Mesothelial cell of epicardium (in vitro differentiated cells): ENCODE data around the gene VSTM2L. TPM values are rescaled to one million over a fixed set of nuclear protein-coding genes. Genes with fewer than 3 reads are reported as not detected.

Experiments
- DNase-seq, 2 experiments: peaks; one replicate each; pipeline ENCODE4 v3.0.0; 2021; ENCODE audit warnings: low spot score in 2 of 2; ENCODE audit not compliant: unreplicated experiment in 2 of 2
- H3K27ac Mint-ChIP-seq: 2 replicates; pipeline ENCODE4 v1.8.0; 2021; ENCODE audit warnings: mixed read lengths
- H3K27me3 Mint-ChIP-seq: 2 replicates; pipeline ENCODE4 v1.8.0; 2021; ENCODE audit warnings: low read depth, mixed read lengths
- H3K36me3 Mint-ChIP-seq: 2 replicates; pipeline ENCODE4 v1.8.0; 2021; ENCODE audit warnings: mixed read lengths
- H3K4me1 Mint-ChIP-seq: 2 replicates; pipeline ENCODE4 v1.8.0; 2021; ENCODE audit warnings: mixed read lengths
- H3K4me3 Mint-ChIP-seq: 2 replicates; pipeline ENCODE4 v1.8.0; 2021; ENCODE audit warnings: mild to moderate bottlenecking, moderate library complexity, mixed read lengths
- H3K9me3 Mint-ChIP-seq: 2 replicates; pipeline ENCODE4 v1.8.0; 2021; ENCODE audit warnings: mixed read lengths
- CTCF ChIP-seq: fragments of 200-600 bp; sonication (generic); IDR thresholded peaks from one replicate; pipeline ENCODE4 v1.5.0; 2021; ENCODE audit warnings: antibody characterized with exemption; ENCODE audit not compliant: unreplicated experiment
- total RNA-seq: library from RNA; stranded (reverse); gene quantifications from 3 replicates; pipeline ENCODE4 v1.2.1, GENCODE V29; 2021

Gene VSTM2L
- total RNA-seq, 1 donor from 2014 or later, result 31.9 TPM

- H3K4me3 Mint-ChIP-seq, result no peak overlapping the region
These were observed 17.3 kb downstream of the VSTM2L start for GRCh38 chr20:37920270-37920669.

DNA sequence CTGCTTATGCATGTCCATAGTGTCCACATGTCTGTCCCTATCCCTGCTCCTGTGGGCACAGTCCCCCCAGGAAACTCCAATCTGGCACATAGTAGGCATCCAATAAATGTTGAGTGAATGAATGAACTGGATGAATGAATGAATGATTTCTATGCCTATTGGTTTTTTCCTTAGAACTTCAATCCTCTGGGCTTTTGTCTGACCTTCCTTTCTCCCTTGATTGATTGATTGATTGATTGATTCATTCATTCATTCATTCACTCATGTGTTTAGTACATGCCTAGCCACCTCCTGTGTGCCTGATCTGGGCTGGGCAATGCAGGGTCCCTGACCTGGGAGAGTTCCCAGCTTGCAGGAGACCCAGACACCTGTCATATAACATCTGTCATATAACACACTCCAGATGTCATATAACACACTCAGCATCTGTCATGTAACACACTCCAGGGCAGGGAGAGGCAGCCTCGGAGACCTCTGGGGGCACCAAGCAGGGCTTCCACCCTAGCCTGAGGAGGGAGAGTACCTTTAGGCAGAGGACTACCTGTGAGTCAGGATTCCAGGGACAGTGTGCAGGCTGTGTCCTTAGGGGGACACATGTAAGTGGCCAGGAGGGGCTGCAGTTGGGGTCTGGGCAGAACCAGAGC, 17.9 kb downstream of the VSTM2L start:
- Mint-ChIP-seq H3K9me3 (no peaks in the 10 kb centered on the region), H3K4me3 (no peak overlapping the region), H3K4me1 (peaks cover 46% of the 10 kb centered on the region), H3K27ac (no peak overlapping the region), H3K36me3 (no peaks in the 10 kb centered on the region), H3K27me3 (peaks cover 5% of the 10 kb centered on the region)
- no peak for DNase-seq
- no peak for TF ChIP-seq CTCF

More at GRCh38 chr20:37920270-37920669, 17.3 kb downstream of the VSTM2L start:
- H3K9me3 Mint-ChIP-seq, result no peaks in the 10 kb centered on the region
- no peak for DNase-seq
- peaks cover 48% of the 10 kb centered on the region for H3K4me1 Mint-ChIP-seq
- H3K27ac Mint-ChIP-seq, result no peak overlapping the region
- no peaks in the 10 kb centered on the region for H3K36me3 Mint-ChIP-seq
- TF ChIP-seq CTCF, result no peak
- H3K27me3 Mint-ChIP-seq, result peaks cover 5% of the 10 kb centered on the region

DNA sequence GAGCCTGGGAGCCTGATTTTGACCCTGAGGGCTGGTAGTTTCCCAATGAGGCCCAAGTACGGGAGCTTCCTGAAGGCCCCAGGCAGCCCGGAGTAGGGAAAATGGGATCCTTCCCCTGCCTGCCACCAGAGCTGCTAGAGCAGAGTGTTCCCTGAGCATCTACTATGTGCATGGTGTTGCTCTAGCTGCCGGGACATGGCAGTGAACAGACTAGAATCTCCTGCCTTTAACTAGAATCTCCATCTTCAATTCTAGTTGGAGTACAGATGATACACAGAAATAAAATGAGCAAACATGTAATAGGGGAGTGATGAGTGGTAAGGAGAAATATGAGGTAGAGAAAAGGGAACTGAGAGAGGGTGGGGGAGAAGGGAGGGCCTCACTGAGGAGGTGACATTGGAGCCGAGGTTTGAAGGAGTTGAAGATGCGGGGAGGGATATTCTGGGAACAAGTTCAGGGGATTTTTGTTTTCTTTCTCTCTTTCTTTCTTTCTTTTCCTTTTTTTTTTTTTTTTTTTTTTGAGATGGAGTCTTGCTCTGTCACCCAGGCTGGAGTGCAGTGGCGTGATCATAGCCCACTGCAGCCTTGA, 18.5 kb downstream of the VSTM2L start:
- DNase-seq, result no peak
- no peak for TF ChIP-seq CTCF
- no peaks in the 10 kb centered on the region for H3K9me3 Mint-ChIP-seq
- peaks cover 40% of the 10 kb centered on the region for H3K4me1 Mint-ChIP-seq
- H3K4me3 Mint-ChIP-seq, result no peak overlapping the region
- peaks cover 5% of the 10 kb centered on the region for H3K27me3 Mint-ChIP-seq
- no peaks in the 10 kb centered on the region for H3K36me3 Mint-ChIP-seq
- no peak overlapping the region for H3K27ac Mint-ChIP-seq

GRCh38 chr20:37922016-37922415, 19.1 kb downstream of the VSTM2L start:
- DNase-seq, result no peak
- no peaks in the 10 kb centered on the region for H3K9me3 Mint-ChIP-seq
- H3K27me3 Mint-ChIP-seq, result peaks cover 5% of the 10 kb centered on the region
- no peaks in the 10 kb centered on the region for H3K36me3 Mint-ChIP-seq
- no peak for TF ChIP-seq CTCF
- H3K4me3 Mint-ChIP-seq, result no peak overlapping the region
- no peak overlapping the region for H3K27ac Mint-ChIP-seq
- H3K4me1 Mint-ChIP-seq, result peaks cover 36% of the 10 kb centered on the region

DNA sequence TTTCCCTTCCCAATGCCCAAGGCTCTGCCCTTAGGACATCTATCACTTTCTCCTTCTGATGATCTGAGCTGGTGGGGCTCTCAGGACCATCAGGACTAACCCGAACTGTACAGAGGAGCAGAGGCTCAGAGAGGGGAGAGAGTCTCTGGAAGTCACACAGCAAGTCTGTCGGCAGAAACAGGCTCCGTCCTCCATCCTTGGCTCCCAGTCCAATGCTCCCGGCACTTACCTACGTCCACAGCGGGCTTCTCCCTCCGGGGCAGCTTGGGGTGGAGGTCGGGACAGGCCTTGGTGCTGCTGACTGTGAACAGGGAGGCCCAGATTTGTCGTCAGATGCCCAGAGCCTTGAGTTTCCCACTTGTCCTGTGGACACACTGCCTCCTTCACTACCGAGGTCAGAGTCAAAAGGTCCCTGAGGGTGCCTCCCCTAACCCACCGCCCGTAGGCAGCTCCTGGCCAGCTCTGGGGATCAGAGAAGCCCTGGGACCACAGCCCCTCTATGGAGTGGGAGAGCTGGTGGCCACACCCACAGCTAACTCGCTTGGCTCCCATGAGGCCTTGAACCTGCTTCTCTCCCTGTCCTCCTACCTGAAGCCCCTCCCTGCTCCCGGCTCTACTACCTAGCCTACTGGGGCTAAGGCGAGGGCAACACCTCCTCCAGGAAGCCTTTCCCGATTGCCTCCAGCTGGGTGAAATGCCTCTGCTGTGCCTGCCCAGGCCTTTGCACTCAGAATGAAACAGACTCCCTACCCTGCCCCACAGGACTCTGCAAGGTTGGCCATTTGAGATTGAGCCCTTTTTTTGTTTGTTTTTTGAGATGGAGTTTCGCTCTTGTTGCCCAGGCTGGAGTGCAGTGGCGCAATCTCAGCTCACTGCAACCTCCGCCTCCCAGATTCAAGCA, 22.6 kb downstream of the VSTM2L start:
- H3K4me3 Mint-ChIP-seq, result no peak overlapping the region
- no peak overlapping the region for H3K27ac Mint-ChIP-seq
- TF ChIP-seq CTCF, result no peak
- peaks cover 7% of the 10 kb centered on the region for H3K27me3 Mint-ChIP-seq
- DNase-seq, result no peak
- no peaks in the 10 kb centered on the region for H3K9me3 Mint-ChIP-seq
- peaks cover 20% of the 10 kb centered on the region for H3K4me1 Mint-ChIP-seq
- no peaks in the 10 kb centered on the region for H3K36me3 Mint-ChIP-seq
